GM23338 (cell line): Measurements from ENCODE around the gene ANKFN1. TPM values are rescaled to one million over a fixed set of nuclear protein-coding genes. Genes with fewer than 3 reads are reported as not detected.

ENCODE experiments used
- ATAC-seq: fragments of 200-7000 bp; cut with Tn5 transposase; 3 replicates; pipeline ENCODE4 v1.9.1; 2020
- DNase-seq: peaks from one replicate; pipeline ENCODE4 v3.0.0-alpha.2; 2015; ENCODE audit warnings: low spot score
- H2AFZ ChIP-seq: fragments of 200-600 bp; sonication (generic); 2 replicates; pipeline ENCODE4 v1.8.0; 2016; ENCODE audit warnings: antibody characterized with exemption, mild to moderate bottlenecking, moderate library complexity
- H3F3A ChIP-seq: fragments of 200-600 bp; sonication (generic); replicated peaks from 2 replicates; pipeline ENCODE4 v1.8.0; 2017; ENCODE audit warnings: antibody characterized with exemption, mixed run types, low read depth
- H3K27ac ChIP-seq: fragments of 200-600 bp; sonication (generic); 2 replicates; pipeline ENCODE4 v1.6.1; 2016; ENCODE audit warnings: low read depth
- H3K27me3 ChIP-seq: fragments of 200-600 bp; sonication (generic); 2 replicates; pipeline ENCODE4 v1.8.0; 2016; ENCODE audit warnings: mild to moderate bottlenecking, mixed run types, moderate library complexity; ENCODE audit not compliant: insufficient read depth
- H3K36me3 ChIP-seq: fragments of 200-600 bp; sonication (generic); 2 replicates; pipeline ENCODE4 v1.8.0; 2016; ENCODE audit warnings: mild to moderate bottlenecking; ENCODE audit not compliant: insufficient read depth
- H3K4me1 ChIP-seq: fragments of 200-600 bp; sonication (generic); 2 replicates; pipeline ENCODE4 v1.8.0; 2016; ENCODE audit warnings: mild to moderate bottlenecking, moderate library complexity; ENCODE audit not compliant: insufficient read depth
- H3K4me2 ChIP-seq: fragments of 200-600 bp; sonication (generic); 2 replicates; pipeline ENCODE4 v1.7.1; 2017; ENCODE audit warnings: mixed run types
- H3K4me3 ChIP-seq: fragments of 200-600 bp; sonication (generic); 2 replicates; pipeline ENCODE4 v1.6.1; 2016; ENCODE audit warnings: mixed run types
- H3K79me2 ChIP-seq: fragments of 200-600 bp; sonication (generic); replicated peaks from 2 replicates; pipeline ENCODE4 v1.8.0; 2017; ENCODE audit warnings: mild to moderate bottlenecking; ENCODE audit not compliant: insufficient read depth
- H3K9me2 ChIP-seq: fragments of 200-600 bp; sonication (generic); 2 replicates; pipeline ENCODE4 v1.8.0; 2017; ENCODE audit not compliant: insufficient read depth
- H4K20me1 ChIP-seq: fragments of 200-600 bp; sonication (generic); replicated peaks from 2 replicates; pipeline ENCODE4 v1.8.0; 2017; ENCODE audit warnings: mild to moderate bottlenecking; ENCODE audit not compliant: insufficient read depth
- H3K27ac Mint-ChIP-seq: 2 replicates; pipeline ENCODE4 v1.8.0; 2020; ENCODE audit warnings: inconsistent platforms, mild to moderate bottlenecking, moderate library complexity, mixed read lengths
- H3K27me3 Mint-ChIP-seq: 3 replicates; pipeline ENCODE4 v1.8.0; 2022; ENCODE audit warnings: low read depth, mild to moderate bottlenecking, moderate library complexity, mixed read lengths, inconsistent platforms; ENCODE audit not compliant: insufficient read depth, poor library complexity
- H3K36me3 Mint-ChIP-seq: 3 replicates; pipeline ENCODE4 v1.8.0; 2021; ENCODE audit warnings: low read depth, mild to moderate bottlenecking, inconsistent platforms, moderate library complexity, mixed read lengths
- H3K4me1 Mint-ChIP-seq: 3 replicates; pipeline ENCODE4 v1.8.0; 2020; ENCODE audit warnings: mild to moderate bottlenecking, inconsistent platforms, mixed read lengths
- H3K4me3 Mint-ChIP-seq: 3 replicates; pipeline ENCODE4 v1.8.0; 2021; ENCODE audit warnings: moderate library complexity, mild to moderate bottlenecking, inconsistent platforms, mixed read lengths
- H3K9me3 Mint-ChIP-seq: 3 replicates; pipeline ENCODE4 v1.8.0; 2020; ENCODE audit warnings: moderate library complexity, mild to moderate bottlenecking, inconsistent platforms, mixed read lengths
- ETS1 ChIP-seq: IDR thresholded peaks from 2 replicates; pipeline ENCODE4 v1.6.1; 2016; ENCODE audit warnings: antibody characterized with exemption
- JUNB ChIP-seq: IDR thresholded peaks from one replicate; pipeline ENCODE4 v1.6.1; 2016; ENCODE audit warnings: antibody characterized with exemption; ENCODE audit not compliant: unreplicated experiment
- NANOG ChIP-seq: IDR thresholded peaks from 2 replicates; pipeline ENCODE4 v1.6.1; 2016; ENCODE audit warnings: antibody characterized with exemption, borderline replicate concordance
- REST ChIP-seq: IDR thresholded peaks from one replicate; pipeline ENCODE4 v1.6.1; 2018; ENCODE audit warnings: antibody characterized with exemption; ENCODE audit not compliant: unreplicated experiment
- STAT1 ChIP-seq: IDR thresholded peaks from one replicate; pipeline ENCODE4 v1.6.1; 2016; ENCODE audit warnings: antibody characterized with exemption; ENCODE audit not compliant: unreplicated experiment
- ZNF114 ChIP-seq: fragments of 250-450 bp; sonication (Bioruptor Pico); IDR thresholded peaks from 2 replicates; pipeline ENCODE4 v1.5.0; 2020; ENCODE audit warnings: mild to moderate bottlenecking, moderate library complexity
- ZNF331 ChIP-seq: fragments of 250-450 bp; sonication (Bioruptor Pico); IDR thresholded peaks from 2 replicates; pipeline ENCODE4 v1.5.0; 2020; ENCODE audit warnings: low read depth, mild to moderate bottlenecking, moderate library complexity
- ZNF462 ChIP-seq: fragments of 250-450 bp; sonication (Bioruptor Pico); IDR thresholded peaks from 2 replicates; pipeline ENCODE4 v1.5.0; 2020; ENCODE audit warnings: mild to moderate bottlenecking, moderate library complexity
- polyA plus RNA-seq: library from polyadenylated mRNA; unstranded; fragments of >200 nt; fragmentation: Nextera tagmentation; extraction: Ambion mirVana; gene quantifications from 2 replicates; pipeline ENCODE4 v1.2.1, GENCODE V29; 2016
- total RNA-seq: library from RNA; depleted of rRNA; stranded (reverse); fragments of >200 nt; shearing (Covaris generic); gene quantifications from 2 replicates; pipeline ENCODE4 v1.2.3, GENCODE V29; 2014

Gene ANKFN1
- total and polyA plus RNA-seq, 2 experiments from 2014 or later, result not detected

- Histone ChIP-seq H3K36me3 (no peaks in the 10 kb centered on the region), H3K4me2 (no peak overlapping the region), H3F3A (no peaks in the 10 kb centered on the region), H3K4me3 (no peak overlapping the region), H4K20me1 (no peaks in the 10 kb centered on the region), H3K9me2 (peaks cover 41% of the 10 kb centered on the region), H2AFZ (no peak overlapping the region), H3K27me3 (no peaks in the 10 kb centered on the region), H3K79me2 (no peaks in the 10 kb centered on the region), H3K4me1 (peaks cover 9% of the 10 kb centered on the region; the same call in 1 of the 2 replicates), H3K27ac (no peak overlapping the region)
- DNase-seq (no peak), ATAC-seq (no peak)
- Mint-ChIP-seq H3K36me3 (no peaks in the 10 kb centered on the region), H3K27ac (no peak overlapping the region), H3K9me3 (peaks cover 7% of the 10 kb centered on the region; the same call in 1 of the 3 replicates), H3K27me3 (peaks cover 2% of the 10 kb centered on the region), H3K4me1 (peaks cover 17% of the 10 kb centered on the region), H3K4me3 (no peak overlapping the region)
- TF ChIP-seq ZNF462 (CRISPR knock-in tag), result no peak
- no peak for TF ChIP-seq JUNB
- no peak for TF ChIP-seq ZNF114
- TF ChIP-seq REST, result no peak
- TF ChIP-seq ETS1, result no peak
- no peak for TF ChIP-seq ZNF331 (CRISPR knock-in tag)
- no peak for TF ChIP-seq NANOG
- TF ChIP-seq STAT1, result no peak
Measured at GRCh38 chr17:56549501-56549900, 396.2 kb downstream of the ANKFN1 start.
